Muscle layer of colon (tissue), 2 donors: Measurements from ENCODE around the gene SLC5A1.
"Not testable (repeated sequence)": the region's sequence is repeated elsewhere in the genome, so short reads cannot be mapped to it uniquely, and the experiment has no call there.

ENCODE experiments used
- H3K27ac ChIP-seq: one replicate; pipeline ENCODE4 v1.7.0; 2013; ENCODE audit warnings: low read depth, mild to moderate bottlenecking, low read length, moderate library complexity
- H3K27me3 ChIP-seq, 2 donors: one replicate each; pipeline ENCODE4 v1.7.0; 2013; ENCODE audit warnings: low read length in 2 of 2, mild to moderate bottlenecking in 2 of 2; ENCODE audit not compliant: insufficient read depth in 2 of 2, control insufficient read depth in 1 of 2
- H3K36me3 ChIP-seq: one replicate; pipeline ENCODE4 v1.7.0; 2013; ENCODE audit warnings: mild to moderate bottlenecking, low read length; ENCODE audit not compliant: insufficient read depth
- H3K4me1 ChIP-seq: one replicate; pipeline ENCODE4 v1.7.0; 2013; ENCODE audit warnings: mild to moderate bottlenecking, low read length; ENCODE audit not compliant: insufficient read depth
- H3K4me3 ChIP-seq, 2 donors: one replicate each; pipeline ENCODE4 v1.7.0; 2013; ENCODE audit warnings: low read length in 2 of 2, low read depth in 1 of 2, mild to moderate bottlenecking in 1 of 2, moderate library complexity in 1 of 2
- H3K9ac ChIP-seq: one replicate; pipeline ENCODE4 v1.7.0; 2013; ENCODE audit warnings: low read length
- H3K9me3 ChIP-seq: one replicate; pipeline ENCODE4 v1.7.0; 2013; ENCODE audit warnings: mild to moderate bottlenecking, low read length
- donor health status: abdominal sarcoma.
- donor health status: Adenocarcinoma of cecum.

The SLC5A1 gene

GRCh38 chr22:32154727-32155126 lies 111.7 kb downstream of the SLC5A1 start:
- not testable (repeated sequence) for H3K9me3 ChIP-seq, H3K9ac ChIP-seq, H3K27me3 ChIP-seq, H3K36me3 ChIP-seq, H3K27ac ChIP-seq, H3K4me3 ChIP-seq, H3K4me1 ChIP-seq

GRCh38 chr22:32157632-32158031 lies 114.6 kb downstream of the SLC5A1 start:
- not testable (repeated sequence) for H3K9ac ChIP-seq, H3K27ac ChIP-seq, H3K4me3 ChIP-seq, H3K9me3 ChIP-seq, H3K27me3 ChIP-seq, H3K4me1 ChIP-seq, H3K36me3 ChIP-seq

- H3K27ac ChIP-seq, result no peak within 1 kb of the TSS
- H3K4me3 ChIP-seq, result no peak within 1 kb of the TSS
- no peak within 1 kb of the TSS for H3K9ac ChIP-seq
- no peaks in the 10 kb centered on the region for H3K36me3 ChIP-seq
- H3K9me3 ChIP-seq, result no peaks in the 10 kb centered on the region
- H3K4me1 ChIP-seq, result no peaks in the 10 kb centered on the region
- no peaks in the 10 kb centered on the region for H3K27me3 ChIP-seq
Observed at GRCh38 chr22:32158712-32159533, 115.9 kb downstream of the SLC5A1 start, which contains the start of gene C22orf42. Gene C22orf42, minus strand, starts transcription at chr22:32159303. Its CDS starts 88 bp downstream, at chr22:32159215.

GRCh38 chr22:32160411-32160810 lies 117.3 kb downstream of the SLC5A1 start:
- H3K27me3 ChIP-seq, H3K4me1 ChIP-seq: not testable (repeated sequence)

More at GRCh38 chr22:32160411-32160810, 117.3 kb downstream of the SLC5A1 start:
- H3K36me3 ChIP-seq, H3K27ac ChIP-seq, H3K9ac ChIP-seq, H3K4me3 ChIP-seq, H3K9me3 ChIP-seq: not testable (repeated sequence)
